Measurements from ENCODE around the gene ELF5. TPM values are rescaled to one million over a fixed set of nuclear protein-coding genes. Genes with fewer than 3 reads are reported as not detected.

ELF5 gene
- total and polyA plus RNA-seq, 2 donors (not counting 1 experiment from before 2014, with no cell fraction given): not detected

GRCh38 chr11:34449013-34449412, 64.6 kb downstream of the ELF5 start:
- no peak overlapping the region for H3K27ac ChIP-seq (ENCODE audit: low read length in 2 of 2)
- peaks cover 46% of the 10 kb centered on the region for H3K79me2 ChIP-seq (ENCODE audit: control insufficient read depth, insufficient read depth, low read length)
- no peak overlapping the region for H2AFZ ChIP-seq (ENCODE audit: insufficient read depth, low read depth, low read length, poor library complexity, severe bottlenecking)
- ChIA-PET POLR2A (no interaction called here), CTCF (interaction anchor here (1.5 kb wide), 1 partner anchor 10 kb away, joined by 5 read pairs; the partner anchor contains the start of gene CAT)
- TF ChIP-seq EZH2 (IDR thresholded peaks at IDR 0.05; ENCODE audit: borderline replicate concordance, insufficient read depth, low read depth, low read length, poor library complexity, severe bottlenecking): no peak
- TF ChIP-seq, protein P1, sequence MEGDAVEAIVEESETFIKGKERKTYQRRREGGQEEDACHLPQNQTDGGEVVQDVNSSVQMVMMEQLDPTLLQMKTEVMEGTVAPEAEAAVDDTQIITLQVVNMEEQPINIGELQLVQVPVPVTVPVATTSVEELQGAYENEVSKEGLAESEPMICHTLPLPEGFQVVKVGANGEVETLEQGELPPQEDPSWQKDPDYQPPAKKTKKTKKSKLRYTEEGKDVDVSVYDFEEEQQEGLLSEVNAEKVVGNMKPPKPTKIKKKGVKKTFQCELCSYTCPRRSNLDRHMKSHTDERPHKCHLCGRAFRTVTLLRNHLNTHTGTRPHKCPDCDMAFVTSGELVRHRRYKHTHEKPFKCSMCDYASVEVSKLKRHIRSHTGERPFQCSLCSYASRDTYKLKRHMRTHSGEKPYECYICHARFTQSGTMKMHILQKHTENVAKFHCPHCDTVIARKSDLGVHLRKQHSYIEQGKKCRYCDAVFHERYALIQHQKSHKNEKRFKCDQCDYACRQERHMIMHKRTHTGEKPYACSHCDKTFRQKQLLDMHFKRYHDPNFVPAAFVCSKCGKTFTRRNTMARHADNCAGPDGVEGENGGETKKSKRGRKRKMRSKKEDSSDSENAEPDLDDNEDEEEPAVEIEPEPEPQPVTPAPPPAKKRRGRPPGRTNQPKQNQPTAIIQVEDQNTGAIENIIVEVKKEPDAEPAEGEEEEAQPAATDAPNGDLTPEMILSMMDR (IDR thresholded peaks at IDR 0.05): no peak
- no peaks in the 10 kb centered on the region for H3K9me3 ChIP-seq (ENCODE audit: control extremely low read depth in 1 of 3, control insufficient read depth in 2 of 3, insufficient read depth in 1 of 3, low read length in 2 of 3)
- Mint-ChIP-seq H3K9me3 (ENCODE audit: insufficient read depth) (no peaks in the 10 kb centered on the region), H3K27ac (peak overlapping the region; percentile 2), H3K4me3 (peak overlapping the region; percentile 10), H3K4me1 (peaks cover 45% of the 10 kb centered on the region), H3K27me3 (no peaks in the 10 kb centered on the region)
- H3K27me3 ChIP-seq (replicated peaks in 1 of 4; ENCODE audit: control extremely low read depth in 1 of 4, control insufficient read depth in 3 of 4, insufficient read depth in 4 of 4, low read length in 3 of 4): no peaks in the 10 kb centered on the region
- no peak overlapping the region for H3K4me3 ChIP-seq (ENCODE audit: control extremely low read depth in 1 of 5, extremely low read depth in 1 of 5, insufficient read depth in 1 of 5, low read depth in 2 of 5, low read length in 4 of 5)
- DNase-seq: no peak
- H3K4me1 ChIP-seq (ENCODE audit: control insufficient read depth in 2 of 2, insufficient read depth in 2 of 2, low read length in 2 of 2): peaks cover 29 to 30% of the 10 kb centered on the region in 2 donors
- H4K20me1 ChIP-seq (ENCODE audit: control insufficient read depth, insufficient read depth, low read length, poor library complexity, severe bottlenecking): peaks cover 52% of the 10 kb centered on the region
- 10% methylated on average over 3 of the region's 3 CpGs for WGBS (ENCODE audit: insufficient coverage)
- H3K36me3 ChIP-seq (replicated peaks in 1 of 2; ENCODE audit: control extremely low read depth in 1 of 2, control insufficient read depth in 1 of 2, extremely low read depth in 1 of 2, insufficient read depth in 2 of 2, low read length in 1 of 2): peaks cover 18 to 50% of the 10 kb centered on the region in 2 experiments
- intact Hi-C loops (cut with micrococcal nuclease): no loop called here
- ATAC-seq (ENCODE audit: low read depth): no peak
- H3K4me2 ChIP-seq (replicated peaks; ENCODE audit: low read depth, low read length, poor library complexity, severe bottlenecking): peak overlapping the region; percentile 29
- peak overlapping the region; percentile 21 for H3K9ac ChIP-seq (ENCODE audit: low read length)

- Histone ChIP-seq H3K9me3 (ENCODE audit: control extremely low read depth in 1 of 3, control insufficient read depth in 2 of 3, insufficient read depth in 1 of 3, low read length in 2 of 3) (no peaks in the 10 kb centered on the region), H3K4me1 (ENCODE audit: control insufficient read depth in 2 of 2, insufficient read depth in 2 of 2, low read length in 2 of 2) (peaks cover 35 to 36% of the 10 kb centered on the region in 2 donors), H3K36me3 (replicated peaks in 1 of 2; ENCODE audit: control extremely low read depth in 1 of 2, control insufficient read depth in 1 of 2, extremely low read depth in 1 of 2, insufficient read depth in 2 of 2, low read length in 1 of 2) (peaks cover 13 to 44% of the 10 kb centered on the region in 2 experiments), H3K27me3 (replicated peaks in 1 of 4; ENCODE audit: control extremely low read depth in 1 of 4, control insufficient read depth in 3 of 4, insufficient read depth in 4 of 4, low read length in 3 of 4) (no peaks in the 10 kb centered on the region), H3K9ac (ENCODE audit: low read length) (peak overlapping the region; percentile 21), H3K4me3 (ENCODE audit: control extremely low read depth in 1 of 5, extremely low read depth in 1 of 5, insufficient read depth in 1 of 5, low read depth in 2 of 5, low read length in 4 of 5) (no peak overlapping the region), H3K27ac (ENCODE audit: low read length in 2 of 2) (no peak overlapping the region), H2AFZ (ENCODE audit: insufficient read depth, low read depth, low read length, poor library complexity, severe bottlenecking) (no peak overlapping the region), H4K20me1 (ENCODE audit: control insufficient read depth, insufficient read depth, low read length, poor library complexity, severe bottlenecking) (peaks cover 59% of the 10 kb centered on the region), H3K79me2 (ENCODE audit: control insufficient read depth, insufficient read depth, low read length) (peaks cover 52% of the 10 kb centered on the region), H3K4me2 (replicated peaks; ENCODE audit: low read depth, low read length, poor library complexity, severe bottlenecking) (peak overlapping the region; percentile 29)
- H3K4me1 Mint-ChIP-seq: peaks cover 51% of the 10 kb centered on the region
- WGBS (ENCODE audit: insufficient coverage): 83% methylated on average over 10 of the region's 11 CpGs
- ChIA-PET CTCF (interaction anchor here (0.6 to 1.5 kb wide), 2 partner anchors 9 to 573 kb away, joined by 3 to 5 read pairs; partner anchors contain the start of gene CAT), POLR2A (no interaction called here)
- DNase-seq: no peak
- peak overlapping the region; percentile 10 for H3K4me3 Mint-ChIP-seq
- no peak for ATAC-seq (ENCODE audit: low read depth)
- intact Hi-C loops (cut with micrococcal nuclease): no loop called here
- H3K9me3 Mint-ChIP-seq (ENCODE audit: insufficient read depth): no peaks in the 10 kb centered on the region
- peak overlapping the region; percentile 39 for H3K27ac Mint-ChIP-seq
- TF ChIP-seq, protein P1 (IDR thresholded peaks at IDR 0.05): no peak
- no peak for TF ChIP-seq EZH2 (IDR thresholded peaks at IDR 0.05; ENCODE audit: borderline replicate concordance, insufficient read depth, low read depth, low read length, poor library complexity, severe bottlenecking)
- no peaks in the 10 kb centered on the region for H3K27me3 Mint-ChIP-seq
Measured at GRCh38 chr11:34448223-34448994, 65.2 kb downstream of the ELF5 start.
